Fibroblast of skin of right quadriceps (primary cell): Measurements from ENCODE around the gene VAPB.
"Not testable (repeated sequence)": the region's sequence is repeated elsewhere in the genome, so short reads cannot be mapped to it uniquely, and the experiment has no call there.

Experiments
- DNase-seq: peaks from one replicate; pipeline ENCODE4 v3.0.0-alpha.2; 2013

The VAPB gene

GRCh38 chr20:58408603-58409246, 19.7 kb downstream of the VAPB start:
- no peak for DNase-seq

- DNase-seq: not testable (repeated sequence)
Measured at GRCh38 chr20:58414216-58414615, 25.2 kb downstream of the VAPB start.

- not testable (repeated sequence) for DNase-seq
Measured at GRCh38 chr20:58414786-58415185, 25.8 kb downstream of the VAPB start.

- DNase-seq: no peak
Measured at GRCh38 chr20:58416057-58416456, 27.0 kb downstream of the VAPB start.

GRCh38 chr20:58416835-58417234, 27.8 kb downstream of the VAPB start:
- DNase-seq: no peak

GRCh38 chr20:58417438-58417837, 28.4 kb downstream of the VAPB start:
- no peak for DNase-seq

GRCh38 chr20:58418949-58419748, 30.1 kb downstream of the VAPB start:
- DNase-seq: no peak

- peak; percentile 75 for DNase-seq
Measured at GRCh38 chr20:58420798-58421496, 31.9 kb downstream of the VAPB start.

- no peak for DNase-seq
Measured at GRCh38 chr20:58421497-58421850, 32.4 kb downstream of the VAPB start.

- DNase-seq: no peak
Measured at GRCh38 chr20:58424218-58424969, 35.4 kb downstream of the VAPB start.

GRCh38 chr20:58427571-58427970, 38.5 kb downstream of the VAPB start:
- DNase-seq: not testable (repeated sequence)

GRCh38 chr20:58428364-58428763, 39.3 kb downstream of the VAPB start:
- DNase-seq: no peak

- no peak for DNase-seq
Measured at GRCh38 chr20:58429303-58429702, 40.3 kb downstream of the VAPB start.

GRCh38 chr20:58431134-58431533, 42.1 kb downstream of the VAPB start:
- DNase-seq: no peak

- DNase-seq: no peak
Measured at GRCh38 chr20:58432186-58432954, 43.3 kb downstream of the VAPB start.

- DNase-seq: no peak
Measured at GRCh38 chr20:58433029-58433647, 44.1 kb downstream of the VAPB start.

GRCh38 chr20:58433759-58434158, 44.7 kb downstream of the VAPB start:
- peak; percentile 68 for DNase-seq

- no peak for DNase-seq
Measured at GRCh38 chr20:58434326-58434725, 45.3 kb downstream of the VAPB start.

- no peak for DNase-seq
Measured at GRCh38 chr20:58435237-58435636, 46.2 kb downstream of the VAPB start.

- no peak for DNase-seq
Measured at GRCh38 chr20:58436868-58437645, 48.0 kb downstream of the VAPB start.
